HG02938 (cell line): Measurements from ENCODE around the gene NSF.

ENCODE experiments used
- ATAC-seq: cut with Tn5 transposase; IDR thresholded peaks from one replicate; pipeline ENCODE4 v1.9.1; 2021; ENCODE audit warnings: mild to moderate bottlenecking, moderate library complexity; ENCODE audit not compliant: unreplicated experiment

NSF gene

GRCh38 chr17:46793541-46793940 lies 203.1 kb downstream of the NSF start:
- no peak for ATAC-seq

GRCh38 chr17:46794318-46794717 lies 203.8 kb downstream of the NSF start:
- no peak for ATAC-seq

- ATAC-seq = no peak
Observed at GRCh38 chr17:46795379-46795952, 205.0 kb downstream of the NSF start.

GRCh38 chr17:46796084-46796483 lies 205.6 kb downstream of the NSF start:
- ATAC-seq = no peak

GRCh38 chr17:46796524-46796923 lies 206.1 kb downstream of the NSF start:
- ATAC-seq = no peak

- ATAC-seq = no peak
Observed at GRCh38 chr17:46796956-46797530, 206.6 kb downstream of the NSF start.

GRCh38 chr17:46800573-46800972 lies 210.1 kb downstream of the NSF start:
- no peak for ATAC-seq

GRCh38 chr17:46802800-46803199 lies 212.3 kb downstream of the NSF start:
- ATAC-seq = no peak

- no peak for ATAC-seq
Observed at GRCh38 chr17:46803544-46803943, 213.1 kb downstream of the NSF start.

GRCh38 chr17:46805771-46806170 lies 215.3 kb downstream of the NSF start:
- no peak for ATAC-seq
